SK-N-SH (cell line): ENCODE results near the gene PPP3R1. TPM values are rescaled to one million over a fixed set of nuclear protein-coding genes. Genes with fewer than 3 reads are reported as not detected.

Experiments used
- CTCF ChIA-PET: fragments of 300-600, 350-600 bp; formaldehyde crosslinking; extraction: SDS; loops from one replicate; lab custom pipeline; 2021; lab: Yijun Ruan, JAX
- POLR2A ChIA-PET: fragments of 350-600 bp; sonication (Branson Sonifier 250); formaldehyde crosslinking; extraction: SDS; loops from one replicate; lab custom pipeline; 2020; ENCODE audit warnings: antibody characterized with exemption, inconsistent platforms; lab: Yijun Ruan, JAX
- DNase-seq: peaks from one replicate; pipeline ENCODE4 v3.0.0; 2012
- H2AFZ ChIP-seq: fragments of 200-600 bp; sonication (generic); 2 replicates; pipeline ENCODE4 v1.8.1; 2016; ENCODE audit warnings: antibody characterized with exemption, mild to moderate bottlenecking, low read depth
- H3F3A ChIP-seq: fragments of 200-600 bp; sonication (generic); replicated peaks from 2 replicates; pipeline ENCODE3; 2016; ENCODE audit warnings: antibody characterized with exemption, mild to moderate bottlenecking; ENCODE audit not compliant: insufficient read depth
- H3K27ac ChIP-seq, 2 experiments: fragments of 200-500 bp in 1 of 2; fragments of 200-600 bp in 1 of 2; sonication (Bioruptor generic) in 1 of 2; sonication (generic), shearing (Covaris generic) in 1 of 2; 2 replicates each; pipeline versions ENCODE4 v1.5.1 to v1.6.1; 2014 to 2016; ENCODE audit warnings: low read depth in 2 of 2, inconsistent platforms in 1 of 2, low read length in 1 of 2, mild to moderate bottlenecking in 1 of 2, mixed read lengths in 1 of 2
- H3K27me3 ChIP-seq: fragments of 200-600 bp; sonication (generic), shearing (Covaris generic); 2 replicates; pipeline ENCODE4 v1.6.1; 2016; ENCODE audit warnings: mixed run types; ENCODE audit not compliant: insufficient read depth
- H3K36me3 ChIP-seq, 2 experiments: fragments of 200-500 bp in 1 of 2; fragments of 200-600 bp in 1 of 2; sonication (Bioruptor generic) in 1 of 2; sonication (generic) in 1 of 2; replicated peaks in 1 of 2; 2 replicates each; pipeline versions ENCODE3 to v1.5.1; 2014 to 2016; ENCODE audit warnings: low read length in 1 of 2, mild to moderate bottlenecking in 1 of 2; ENCODE audit not compliant: insufficient read depth in 2 of 2, control insufficient read depth in 1 of 2
- H3K4me1 ChIP-seq, 2 experiments: fragments of 200-500 bp in 1 of 2; fragments of 200-600 bp in 1 of 2; sonication (Bioruptor generic) in 1 of 2; sonication (generic), shearing (Covaris generic) in 1 of 2; 2 replicates each; pipeline versions ENCODE4 v1.5.1 to v1.6.1; 2014 to 2016; ENCODE audit warnings: low read depth in 1 of 2, low read length in 1 of 2, mixed run types in 1 of 2; ENCODE audit not compliant: insufficient read depth in 2 of 2, control insufficient read depth in 1 of 2
- H3K4me2 ChIP-seq: fragments of 200-600 bp; sonication (generic), shearing (Covaris generic); 2 replicates; pipeline ENCODE4 v1.6.1; 2017; ENCODE audit warnings: mixed run types
- H3K4me3 ChIP-seq, 2 experiments: fragments of 200-500 bp in 1 of 2; fragments of 200-600 bp in 1 of 2; sonication (Bioruptor generic) in 1 of 2; sonication (generic), shearing (Covaris generic) in 1 of 2; 2 replicates each; pipeline versions ENCODE4 v1.5.1 to v1.8.1; 2014 to 2016; ENCODE audit warnings: low read depth in 2 of 2, inconsistent platforms in 1 of 2, low read length in 1 of 2, mild to moderate bottlenecking in 1 of 2, mixed read lengths in 1 of 2, moderate library complexity in 1 of 2
- H3K79me2 ChIP-seq: fragments of 200-600 bp; sonication (generic); 2 replicates; pipeline ENCODE4 v1.8.1; 2017; ENCODE audit warnings: mild to moderate bottlenecking; ENCODE audit not compliant: insufficient read depth
- H3K9ac ChIP-seq: fragments of 200-600 bp; sonication (generic); 2 replicates; pipeline ENCODE4 v1.6.1; 2017; ENCODE audit warnings: mixed run types
- H3K9me2 ChIP-seq: fragments of 200-600 bp; sonication (generic); 2 replicates; pipeline ENCODE4 v1.6.1; 2017; ENCODE audit warnings: mixed run types
- H3K9me3 ChIP-seq: fragments of 200-600 bp; sonication (generic); 2 replicates; pipeline ENCODE4 v1.6.1; 2017; ENCODE audit warnings: mixed run types, mild to moderate bottlenecking, moderate library complexity
- H4K20me1 ChIP-seq: fragments of 200-600 bp; sonication (generic); 2 replicates; pipeline ENCODE4 v1.6.1; 2017; ENCODE audit warnings: mild to moderate bottlenecking, mixed run types; ENCODE audit not compliant: insufficient read depth
- CHD2 ChIP-seq: fragments of 150-350 bp; IDR thresholded peaks from 2 replicates; pipeline ENCODE4 v1.6.1; 2018; ENCODE audit warnings: low read length; ENCODE audit not compliant: partially characterized antibody
- CTCF ChIP-seq: fragments of 200-600 bp; sonication (generic); IDR thresholded peaks from 2 replicates; pipeline ENCODE4 v1.6.1; 2017; ENCODE audit warnings: antibody characterized with exemption, mild to moderate bottlenecking, moderate library complexity
- EP300 ChIP-seq, 2 experiments: IDR thresholded peaks; 2 replicates each; pipeline versions ENCODE4 v1.4.0 to v1.6.1; 2012; ENCODE audit warnings: borderline replicate concordance in 1 of 2, low read depth in 1 of 2, low read length in 1 of 2
- EZH2phosphoT487 ChIP-seq: fragments of 200-600 bp; sonication (generic); IDR thresholded peaks from 2 replicates; pipeline ENCODE4 v1.6.1; 2017; ENCODE audit warnings: low read depth, mixed run types, mild to moderate bottlenecking, antibody characterized with exemption, moderate library complexity, borderline replicate concordance
- FOXJ3 ChIP-seq: sonication (generic); formaldehyde crosslinking; IDR thresholded peaks from 2 replicates; pipeline ENCODE4 v1.5.1; 2020; ENCODE audit warnings: mild to moderate bottlenecking, missing genetic modification reagents
- FOXM1 ChIP-seq: IDR thresholded peaks from 2 replicates; pipeline ENCODE4 v1.4.0; 2012; ENCODE audit warnings: low read depth, mild to moderate bottlenecking
- MEF2A ChIP-seq: IDR thresholded peaks from 2 replicates; pipeline ENCODE4 v1.4.0; 2012; ENCODE audit warnings: low read depth, borderline replicate concordance
- MXI1 ChIP-seq: IDR thresholded peaks from 2 replicates; pipeline ENCODE4 v1.6.1; 2012; ENCODE audit warnings: mild to moderate bottlenecking, low read depth, low read length, improper control_type of control experiment
- NRF1 ChIP-seq: IDR thresholded peaks from 2 replicates; pipeline ENCODE4 v1.6.1; 2012; ENCODE audit warnings: low read depth, mild to moderate bottlenecking, low read length
- PBX3 ChIP-seq: IDR thresholded peaks from 2 replicates; pipeline ENCODE4; 2012
- RCOR1 ChIP-seq: fragments of 150-350 bp; IDR thresholded peaks from 2 replicates; pipeline ENCODE4 v1.6.1; 2017; ENCODE audit warnings: antibody characterized with exemption, low read length
- RFX5 ChIP-seq: IDR thresholded peaks from 2 replicates; pipeline ENCODE4 v1.6.1; 2012; ENCODE audit warnings: mild to moderate bottlenecking, improper control_type of control experiment, low read length
- RXRA ChIP-seq: IDR thresholded peaks from 2 replicates; pipeline ENCODE4 v1.4.0; 2012; ENCODE audit warnings: low read depth, mild to moderate bottlenecking, borderline replicate concordance
- TCF12 ChIP-seq: IDR thresholded peaks from 2 replicates; pipeline ENCODE4 v1.4.0; 2012
- TEAD4 ChIP-seq: IDR thresholded peaks from 2 replicates; pipeline ENCODE4 v1.4.0; 2012; ENCODE audit warnings: mild to moderate bottlenecking, borderline replicate concordance; ENCODE audit not compliant: insufficient read depth
- USF2 ChIP-seq: fragments of 150-350 bp; IDR thresholded peaks from 2 replicates; pipeline ENCODE4 v1.6.1; 2017; ENCODE audit warnings: antibody characterized with exemption, low read length, low read depth, borderline replicate concordance
- ZBTB33 ChIP-seq: IDR thresholded peaks from 2 replicates; pipeline ENCODE4 v1.4.0; 2012; ENCODE audit warnings: low read depth, borderline replicate concordance
- WGBS: methylation state at CpG from one replicate; pipeline ENCODE4 v1.1.6; 2017; ENCODE audit warnings: low lambda C conversion rate; 5-methylcytosine and 5-hydroxymethylcytosine counted together
- polyA plus RNA-seq, 3 experiments: library from polyadenylated mRNA; depleted of rRNA; stranded (reverse); fragments of >200 nt; gene quantifications; 2 replicates each; pipeline ENCODE4 v1.2.3, GENCODE V29; 2012

PPP3R1 gene
- polyA plus RNA-seq, 1 of the 3 experiments (the other 2 are of a cell fraction), result 12.0 TPM

GRCh38 chr2:68182902-68183301 lies 69.4 kb downstream of the PPP3R1 start:
- Histone ChIP-seq H3K79me2 (peaks cover 40% of the 10 kb centered on the region), H3K27ac (no peak overlapping the region; a peak in 1 of 4 replicates), H3K4me3 (no peak overlapping the region), H3K36me3 (peaks cover 61 to 68% of the 10 kb centered on the region in 2 experiments), H3K4me1 (no peaks in the 10 kb centered on the region), H3K9ac (no peak overlapping the region), H3K27me3 (no peaks in the 10 kb centered on the region), H3K9me2 (no peaks in the 10 kb centered on the region), H3K9me3 (no peaks in the 10 kb centered on the region), H3K4me2 (no peak overlapping the region), H4K20me1 (no peaks in the 10 kb centered on the region), H2AFZ (no peak overlapping the region), H3F3A (peaks cover 17% of the 10 kb centered on the region)
- CTCF ChIA-PET, result interaction anchor here (1.4 kb wide), 1 partner anchor 16 kb away, joined by 4 read pairs; no protein-coding TSS in a partner anchor
- TF ChIP-seq USF2, result no peak
- no peak for TF ChIP-seq MEF2A
- TF ChIP-seq FOXJ3 (CRISPR knock-in tag), result no peak
- no peak for TF ChIP-seq CTCF
- TF ChIP-seq TCF12, result no peak
- TF ChIP-seq RCOR1, result no peak
- TF ChIP-seq EZH2phosphoT487, result no peak
- TF ChIP-seq EP300 (IDR thresholded peaks at IDR 0.05; ENCODE audit: borderline replicate concordance in 1 of 2, low read depth in 1 of 2, low read length in 1 of 2), result no peak
- TF ChIP-seq MXI1, result no peak
- no peak for TF ChIP-seq RFX5
- TF ChIP-seq NRF1, result no peak
- TF ChIP-seq PBX3, result no peak
- TF ChIP-seq TEAD4, result no peak
- no peak for TF ChIP-seq CHD2
- no peak for TF ChIP-seq ZBTB33
- TF ChIP-seq RXRA, result no peak
- no peak for TF ChIP-seq FOXM1
- no peak for DNase-seq
- WGBS, result 96% methylated on average over 1 of the region's 1 CpG
- POLR2A ChIA-PET, result no interaction called here
